Measurements from ENCODE around the gene VMP1. TPM values are rescaled to one million over a fixed set of nuclear protein-coding genes. Genes with fewer than 3 reads are reported as not detected.

Gene VMP1
- total and polyA plus RNA-seq, 7 experiments from 2014 or later, result 42.0 to 370 (median 80.8) TPM

- ATAC-seq, result no peak
- Histone ChIP-seq H3K9me3 (ENCODE audit: control insufficient read depth in 2 of 3, low read length in 3 of 3) (no peaks in the 10 kb centered on the region), H3K4me3 (ENCODE audit: low read length) (no peak overlapping the region), H3K27me3 (ENCODE audit: control insufficient read depth in 2 of 2, insufficient read depth in 2 of 2, low read length in 2 of 2) (no peaks in the 10 kb centered on the region), H3K36me3 (ENCODE audit: control insufficient read depth in 2 of 3, insufficient read depth in 3 of 3, low read length in 3 of 3) (peaks cover 0 to 5% (median 0%) of the 10 kb centered on the region in 3 experiments), H3K27ac (ENCODE audit: low read depth, low read length) (peak overlapping the region; percentile 35), H3K4me1 (ENCODE audit: control insufficient read depth in 2 of 2, insufficient read depth in 2 of 2, low read length in 2 of 2) (no peaks in the 10 kb centered on the region)
- CTCF ChIA-PET, result interaction anchor here (0.6 to 1.8 kb wide), 4 partner anchors 8 to 12 kb away, joined by 3 to 7 read pairs (median 4); no protein-coding TSS in a partner anchor
- intact Hi-C loops (cut with micrococcal nuclease), result loop anchor here in 1 of 2 donors (1.0 kb wide), 2 partner anchors 24 to 64 kb away; no protein-coding TSS in a partner anchor
- no peak for DNase-seq
- H3K27ac Mint-ChIP-seq, result peak overlapping the region in 5 of 9 donors; percentile 1 to 94 (median 53)
- H3K4me3 Mint-ChIP-seq, result peak overlapping the region in 2 of 10 donors; percentile 9 to 73
- peaks cover 5 to 56% (median 11%) of the 10 kb centered on the region in 7 donors for H3K4me1 Mint-ChIP-seq
- H3K36me3 Mint-ChIP-seq, result peaks cover 12 to 54% (median 34%) of the 10 kb centered on the region in 5 donors
- H3K9me3 Mint-ChIP-seq, result peaks cover 0 to 7% (median 4%) of the 10 kb centered on the region in 11 donors
- H3K27me3 Mint-ChIP-seq, result no peaks in the 10 kb centered on the region
- POLR2A ChIA-PET, result interaction anchor here (0.7 to 1.2 kb wide), 3 partner anchors 9 to 101 kb away, joined by 3 read pairs; no protein-coding TSS in a partner anchor
Observed at GRCh38 chr17:59762049-59762823, 54.8 kb downstream of the VMP1 start.

DNA sequence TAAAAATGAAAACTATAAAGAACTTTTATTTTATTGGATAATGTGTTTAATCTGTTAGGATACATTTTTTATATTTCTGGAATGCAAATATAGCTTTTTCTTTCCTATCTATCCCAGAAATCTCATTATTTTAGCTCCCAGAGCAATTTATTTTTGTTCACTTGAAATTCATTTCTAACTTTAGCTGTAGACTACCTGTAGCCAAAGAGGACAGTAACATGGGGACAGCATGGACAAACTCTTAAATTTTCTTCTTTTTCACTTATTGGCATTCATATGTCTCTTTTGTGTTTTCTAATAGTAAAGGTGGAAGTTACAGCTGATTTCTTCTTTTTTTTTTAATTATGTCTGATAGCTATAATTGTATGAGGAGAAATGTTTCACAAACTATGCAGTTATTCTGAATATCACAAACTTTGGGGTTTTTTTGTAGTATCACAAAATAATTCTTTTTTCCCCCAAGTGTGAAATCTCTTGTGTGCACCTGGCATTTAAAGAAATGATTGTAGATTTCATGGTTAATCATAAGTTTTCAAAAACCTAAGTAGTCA, 55.4 kb downstream of the VMP1 start:
- peaks cover 0 to 5% (median 0%) of the 10 kb centered on the region in 3 experiments for H3K36me3 ChIP-seq (ENCODE audit: control insufficient read depth in 2 of 3, insufficient read depth in 3 of 3, low read length in 3 of 3)
- no peaks in the 10 kb centered on the region for H3K27me3 ChIP-seq (ENCODE audit: control insufficient read depth in 2 of 2, insufficient read depth in 2 of 2, low read length in 2 of 2)
- no peak for ATAC-seq
- no peaks in the 10 kb centered on the region for H3K4me1 ChIP-seq (ENCODE audit: control insufficient read depth in 2 of 2, insufficient read depth in 2 of 2, low read length in 2 of 2)
- ChIA-PET CTCF (interaction anchor here (0.9 to 1.8 kb wide), 3 partner anchors 9 to 12 kb away, joined by 3 to 7 read pairs (median 4); no protein-coding TSS in a partner anchor), POLR2A (interaction anchor here (0.7 to 1.2 kb wide), 3 partner anchors 10 to 101 kb away, joined by 3 read pairs; no protein-coding TSS in a partner anchor)
- Mint-ChIP-seq H3K9me3 (peaks cover 0 to 7% (median 4%) of the 10 kb centered on the region in 11 donors), H3K27ac (peak overlapping the region in 5 of 9 donors; percentile 29 to 87 (median 43)), H3K27me3 (no peaks in the 10 kb centered on the region), H3K4me1 (peaks cover 4 to 52% (median 11%) of the 10 kb centered on the region in 7 donors), H3K36me3 (peaks cover 11 to 52% (median 33%) of the 10 kb centered on the region in 5 donors), H3K4me3 (peak overlapping the region in 2 of 10 donors; percentile 3 to 61)
- H3K4me3 ChIP-seq (ENCODE audit: low read length), result no peak overlapping the region
- intact Hi-C loops (cut with micrococcal nuclease), result loop anchor here in 1 of 2 donors (1.0 kb wide), 2 partner anchors 23 to 63 kb away; no protein-coding TSS in a partner anchor
- H3K27ac ChIP-seq (ENCODE audit: low read depth, low read length), result peak overlapping the region; percentile 35
- H3K9me3 ChIP-seq (ENCODE audit: control insufficient read depth in 2 of 3, low read length in 3 of 3), result no peaks in the 10 kb centered on the region
- DNase-seq, result no peak

DNA sequence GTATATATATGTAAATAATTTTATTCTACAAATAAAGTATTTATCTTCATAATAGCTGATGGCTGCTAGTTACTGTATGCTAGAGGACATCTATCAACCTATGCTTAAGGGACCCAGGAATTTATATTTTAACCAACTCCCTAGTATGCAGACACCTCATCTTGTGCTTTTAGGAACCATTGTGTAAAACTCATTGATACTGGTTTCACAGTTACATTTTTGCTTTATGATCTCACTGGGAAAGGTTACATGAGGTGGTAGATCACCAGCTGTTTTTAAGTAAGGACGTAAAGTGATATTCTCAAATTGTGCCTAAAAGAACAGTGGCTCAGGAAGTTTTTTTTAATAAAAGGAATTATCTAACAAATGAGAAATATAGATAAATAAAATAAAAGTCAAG, 56.4 kb downstream of the VMP1 start:
- H3K4me3 Mint-ChIP-seq, result peak overlapping the region in 1 of 10 donors; percentile 70
- H3K27me3 ChIP-seq (ENCODE audit: control insufficient read depth in 2 of 2, insufficient read depth in 2 of 2, low read length in 2 of 2), result no peaks in the 10 kb centered on the region
- H3K27me3 Mint-ChIP-seq, result no peaks in the 10 kb centered on the region
- peaks cover 8 to 49% (median 29%) of the 10 kb centered on the region in 5 donors for H3K36me3 Mint-ChIP-seq
- ChIA-PET CTCF (interaction anchor here (0.6 to 1.8 kb wide), 2 partner anchors 10 to 452 kb away, joined by 3 to 7 read pairs; no protein-coding TSS in a partner anchor), POLR2A (no interaction called here)
- no peaks in the 10 kb centered on the region for H3K9me3 ChIP-seq (ENCODE audit: control insufficient read depth in 2 of 3, low read length in 3 of 3)
- DNase-seq (no peak), ATAC-seq (no peak)
- H3K9me3 Mint-ChIP-seq, result peaks cover 0 to 7% (median 4%) of the 10 kb centered on the region in 11 donors
- no peaks in the 10 kb centered on the region for H3K4me1 ChIP-seq (ENCODE audit: control insufficient read depth in 2 of 2, insufficient read depth in 2 of 2, low read length in 2 of 2)
- no peak overlapping the region for H3K4me3 ChIP-seq (ENCODE audit: low read length)
- no peak overlapping the region for H3K27ac ChIP-seq (ENCODE audit: low read depth, low read length)
- H3K27ac Mint-ChIP-seq, result peak overlapping the region in 2 of 9 donors; percentile 24 to 86
- H3K4me1 Mint-ChIP-seq, result peaks cover 0 to 46% (median 8%) of the 10 kb centered on the region in 7 donors
- intact Hi-C loops (cut with micrococcal nuclease), result no loop called here
- H3K36me3 ChIP-seq (ENCODE audit: control insufficient read depth in 2 of 3, insufficient read depth in 3 of 3, low read length in 3 of 3), result peaks cover 0 to 5% (median 0%) of the 10 kb centered on the region in 3 experiments

GRCh38 chr17:59764292-59764741, 56.9 kb downstream of the VMP1 start:
- H3K4me3 Mint-ChIP-seq, result peak overlapping the region in 1 of 10 donors; percentile 46
- no peak overlapping the region for H3K27ac ChIP-seq (ENCODE audit: low read depth, low read length)
- DNase-seq (no peak), ATAC-seq (no peak)
- peak overlapping the region in 3 of 9 donors; percentile 1 to 82 (median 24) for H3K27ac Mint-ChIP-seq
- H3K4me1 Mint-ChIP-seq, result peaks cover 0 to 47% (median 8%) of the 10 kb centered on the region in 7 donors
- intact Hi-C loops (cut with micrococcal nuclease), result no loop called here
- ChIA-PET CTCF (interaction anchor here (0.6 to 0.8 kb wide), 2 partner anchors 95 to 453 kb away, joined by 3 to 4 read pairs; no protein-coding TSS in a partner anchor), POLR2A (interaction anchor here (0.6 kb wide), 1 partner anchor 750 kb away, joined by 4 read pairs; no protein-coding TSS in a partner anchor)
- no peak overlapping the region for H3K4me3 ChIP-seq (ENCODE audit: low read length)
- H3K27me3 ChIP-seq (ENCODE audit: control insufficient read depth in 2 of 2, insufficient read depth in 2 of 2, low read length in 2 of 2), result no peaks in the 10 kb centered on the region
- H3K27me3 Mint-ChIP-seq, result no peaks in the 10 kb centered on the region
- H3K36me3 Mint-ChIP-seq, result peaks cover 8 to 45% (median 27%) of the 10 kb centered on the region in 5 donors
- H3K9me3 Mint-ChIP-seq, result peaks cover 0 to 7% (median 4%) of the 10 kb centered on the region in 11 donors
- no peaks in the 10 kb centered on the region for H3K9me3 ChIP-seq (ENCODE audit: control insufficient read depth in 2 of 3, low read length in 3 of 3)
- peaks cover 0 to 5% (median 0%) of the 10 kb centered on the region in 3 experiments for H3K36me3 ChIP-seq (ENCODE audit: control insufficient read depth in 2 of 3, insufficient read depth in 3 of 3, low read length in 3 of 3)
- no peaks in the 10 kb centered on the region for H3K4me1 ChIP-seq (ENCODE audit: control insufficient read depth in 2 of 2, insufficient read depth in 2 of 2, low read length in 2 of 2)

GRCh38 chr17:59765038-59765437, 57.6 kb downstream of the VMP1 start:
- H3K4me3 Mint-ChIP-seq, result peak overlapping the region in 1 of 10 donors; percentile 23
- H3K9me3 ChIP-seq (ENCODE audit: control insufficient read depth in 2 of 3, low read length in 3 of 3), result no peaks in the 10 kb centered on the region
- H3K4me1 ChIP-seq (ENCODE audit: control insufficient read depth in 2 of 2, insufficient read depth in 2 of 2, low read length in 2 of 2), result no peaks in the 10 kb centered on the region
- H3K4me1 Mint-ChIP-seq, result peaks cover 0 to 47% (median 8%) of the 10 kb centered on the region in 7 donors
- no peak overlapping the region for H3K27ac ChIP-seq (ENCODE audit: low read depth, low read length)
- H3K4me3 ChIP-seq (ENCODE audit: low read length), result no peak overlapping the region
- ChIA-PET CTCF (interaction anchor here (0.6 to 0.8 kb wide), 2 partner anchors 94 to 275 kb away, joined by 3 to 4 read pairs; no protein-coding TSS in a partner anchor), POLR2A (interaction anchor here (0.6 kb wide), 1 partner anchor 751 kb away, joined by 4 read pairs; no protein-coding TSS in a partner anchor)
- intact Hi-C loops (cut with micrococcal nuclease), result no loop called here
- peak overlapping the region in 3 of 9 donors; percentile 1 to 68 (median 43) for H3K27ac Mint-ChIP-seq
- H3K9me3 Mint-ChIP-seq, result peaks cover 0 to 5% (median 0%) of the 10 kb centered on the region in 11 donors
- H3K27me3 ChIP-seq (ENCODE audit: control insufficient read depth in 2 of 2, insufficient read depth in 2 of 2, low read length in 2 of 2), result no peaks in the 10 kb centered on the region
- peaks cover 3 to 40% (median 21%) of the 10 kb centered on the region in 5 donors for H3K36me3 Mint-ChIP-seq
- no peaks in the 10 kb centered on the region for H3K27me3 Mint-ChIP-seq
- ATAC-seq, result no peak
- no peak for DNase-seq
- H3K36me3 ChIP-seq (ENCODE audit: control insufficient read depth in 2 of 3, insufficient read depth in 3 of 3, low read length in 3 of 3), result peaks cover 0 to 5% (median 0%) of the 10 kb centered on the region in 3 experiments

DNA sequence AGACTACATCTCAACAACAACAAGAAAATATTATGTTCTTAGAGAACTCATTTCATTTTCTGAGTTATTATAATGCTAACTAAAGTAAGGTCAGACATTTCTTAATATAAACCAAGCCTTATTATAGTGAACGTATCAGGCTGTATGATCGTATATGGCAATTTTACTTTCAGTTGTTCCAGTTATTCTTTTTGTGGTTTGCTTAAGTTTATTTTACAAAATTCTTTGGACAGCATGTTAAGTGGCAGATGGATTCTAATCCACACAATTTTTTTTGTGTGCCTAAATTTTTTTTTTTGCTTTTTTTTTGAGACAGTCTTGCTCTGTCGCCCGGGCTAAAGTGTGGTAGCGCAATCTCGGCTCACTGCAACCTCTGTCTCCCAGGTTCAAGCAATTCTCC, 59.0 kb downstream of the VMP1 start:
- CTCF ChIA-PET, result no interaction called here
- Histone ChIP-seq H3K27me3 (ENCODE audit: control insufficient read depth in 2 of 2, insufficient read depth in 2 of 2, low read length in 2 of 2) (no peaks in the 10 kb centered on the region), H3K4me1 (ENCODE audit: control insufficient read depth in 2 of 2, insufficient read depth in 2 of 2, low read length in 2 of 2) (no peaks in the 10 kb centered on the region), H3K4me3 (ENCODE audit: low read length) (no peak overlapping the region), H3K9me3 (ENCODE audit: control insufficient read depth in 2 of 3, low read length in 3 of 3) (no peaks in the 10 kb centered on the region), H3K36me3 (ENCODE audit: control insufficient read depth in 2 of 3, insufficient read depth in 3 of 3, low read length in 3 of 3) (peaks cover 0 to 5% (median 0%) of the 10 kb centered on the region in 3 experiments), H3K27ac (ENCODE audit: low read depth, low read length) (no peak overlapping the region)
- Mint-ChIP-seq H3K27me3 (no peaks in the 10 kb centered on the region), H3K9me3 (peaks cover 0 to 5% (median 0%) of the 10 kb centered on the region in 11 donors), H3K4me3 (no peak overlapping the region), H3K4me1 (peaks cover 0 to 43% (median 8%) of the 10 kb centered on the region in 7 donors), H3K27ac (no peak overlapping the region), H3K36me3 (peaks cover 3 to 32% (median 19%) of the 10 kb centered on the region in 5 donors)
- POLR2A ChIA-PET, result no interaction called here
- intact Hi-C loops (cut with micrococcal nuclease), result no loop called here
- ATAC-seq (no peak), DNase-seq (no peak)
